ENCODE results near the gene PCNX2. TPM values are rescaled to one million over a fixed set of nuclear protein-coding genes. Genes with fewer than 3 reads are reported as not detected.

PCNX2 gene
- total and polyA plus RNA-seq, 2 of the 13 experiments (the other 11 are each of a cell fraction or from before 2014, with no cell fraction given), result 0.11 to 0.42 TPM

DNA sequence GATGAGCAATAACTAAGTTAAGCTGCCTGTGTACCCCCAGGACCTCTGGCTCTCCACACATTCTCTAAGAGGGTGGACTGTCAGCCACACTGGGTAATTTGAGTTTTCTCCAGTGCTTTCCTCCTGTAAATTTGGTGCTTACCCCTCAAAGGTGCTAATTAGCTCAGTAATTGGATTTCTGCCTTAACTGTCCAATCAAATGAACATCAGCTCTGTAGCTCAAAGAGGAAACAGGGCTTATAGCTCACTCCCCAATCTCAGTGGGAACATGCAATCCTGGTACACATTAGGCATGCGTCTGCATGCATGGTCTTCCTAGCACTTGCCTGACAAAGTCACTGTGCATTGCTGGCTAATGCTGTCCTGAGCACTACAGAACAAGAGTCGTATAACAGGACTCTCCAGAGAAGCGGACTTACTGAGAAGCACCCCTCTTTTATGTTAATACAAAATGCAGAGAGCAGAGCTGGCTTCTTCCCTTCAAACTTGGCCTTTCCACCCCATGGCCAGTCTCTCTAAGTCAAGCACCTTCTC lies 235.0 kb downstream of the PCNX2 start (continued):
- no peak for TF ChIP-seq AGO1 (IDR thresholded peaks at IDR 0.05; ENCODE audit: low read depth, low read length, poor library complexity, severe bottlenecking)
- no peak for TF ChIP-seq HNRNPL (IDR thresholded peaks at IDR 0.05; ENCODE audit: low read depth, low read length)
- TF ChIP-seq MYNN (CRISPR knock-in tag; IDR thresholded peaks at IDR 0.05; ENCODE audit: low read depth), result no peak
- no peak for TF ChIP-seq ZFP36L1 (CRISPR knock-in tag; IDR thresholded peaks at IDR 0.05)
- no peak for TF ChIP-seq ZNF775 (CRISPR knock-in tag; IDR thresholded peaks at IDR 0.05; ENCODE audit: borderline replicate concordance)
- TF ChIP-seq SMAD1 (CRISPR knock-in tag; IDR thresholded peaks at IDR 0.05; ENCODE audit: borderline replicate concordance, low read depth), result no peak

GRCh38 chr1:233057836-233058235 lies 237.7 kb downstream of the PCNX2 start:
- Histone ChIP-seq H3K4me2 (ENCODE audit: low read depth, low read length) (no peak overlapping the region), H3K36me3 (replicated peaks in 1 of 2; ENCODE audit: control insufficient read depth in 1 of 2, insufficient read depth in 2 of 2, low read length in 2 of 2) (no peaks in the 10 kb centered on the region), H3K4me3 (replicated peaks in 1 of 3; ENCODE audit: insufficient read depth in 1 of 3, low read depth in 2 of 3, low read length in 3 of 3) (no peak overlapping the region), H2AFZ (ENCODE audit: low read length) (no peak overlapping the region), H4K20me1 (ENCODE audit: insufficient read depth, low read length) (no peaks in the 10 kb centered on the region), H3K79me2 (ENCODE audit: insufficient read depth, low read length) (no peaks in the 10 kb centered on the region), H3K4me1 (ENCODE audit: insufficient read depth, low read length) (no peaks in the 10 kb centered on the region), H3K9ac (ENCODE audit: insufficient read depth, low read depth, low read length) (no peak overlapping the region), H3K27ac (ENCODE audit: extremely low read length, insufficient read depth, low read length) (no peak overlapping the region), H3K27me3 (ENCODE audit: control insufficient read depth in 1 of 2, insufficient read depth in 2 of 2, low read length in 2 of 2) (no peaks in the 10 kb centered on the region), H3K9me3 (ENCODE audit: low read length) (no peaks in the 10 kb centered on the region)
- in situ Hi-C loops (cut with HindIII; ENCODE audit: extremely low pct_ligation_motif_present, low pct_unique_long_range_greater_than_20kb), result no loop called here
- FAIRE-seq (no peak), DNase-seq (ENCODE audit: low spot score) (no peak), ATAC-seq (no peak)
- TF ChIP-seq ZNF605 (CRISPR knock-in tag; IDR thresholded peaks at IDR 0.05) (no peak), ZNF383 (CRISPR knock-in tag; IDR thresholded peaks at IDR 0.05; ENCODE audit: borderline replicate concordance) (no peak), KDM3A (CRISPR knock-in tag; IDR thresholded peaks at IDR 0.05; ENCODE audit: low read depth) (no peak), EEA1 (CRISPR knock-in tag; IDR thresholded peaks at IDR 0.05; ENCODE audit: borderline replicate concordance) (no peak)
- TF ChIP-seq, protein P1, sequence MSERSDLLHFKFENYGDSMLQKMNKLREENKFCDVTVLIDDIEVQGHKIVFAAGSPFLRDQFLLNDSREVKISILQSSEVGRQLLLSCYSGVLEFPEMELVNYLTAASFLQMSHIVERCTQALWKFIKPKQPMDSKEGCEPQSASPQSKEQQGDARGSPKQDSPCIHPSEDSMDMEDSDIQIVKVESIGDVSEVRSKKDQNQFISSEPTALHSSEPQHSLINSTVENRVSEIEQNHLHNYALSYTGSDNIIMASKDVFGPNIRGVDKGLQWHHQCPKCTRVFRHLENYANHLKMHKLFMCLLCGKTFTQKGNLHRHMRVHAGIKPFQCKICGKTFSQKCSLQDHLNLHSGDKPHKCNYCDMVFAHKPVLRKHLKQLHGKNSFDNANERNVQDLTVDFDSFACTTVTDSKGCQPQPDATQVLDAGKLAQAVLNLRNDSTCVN (CRISPR knock-in tag; IDR thresholded peaks at IDR 0.05; ENCODE audit: borderline replicate concordance), result no peak
- TF ChIP-seq, protein P2, sequence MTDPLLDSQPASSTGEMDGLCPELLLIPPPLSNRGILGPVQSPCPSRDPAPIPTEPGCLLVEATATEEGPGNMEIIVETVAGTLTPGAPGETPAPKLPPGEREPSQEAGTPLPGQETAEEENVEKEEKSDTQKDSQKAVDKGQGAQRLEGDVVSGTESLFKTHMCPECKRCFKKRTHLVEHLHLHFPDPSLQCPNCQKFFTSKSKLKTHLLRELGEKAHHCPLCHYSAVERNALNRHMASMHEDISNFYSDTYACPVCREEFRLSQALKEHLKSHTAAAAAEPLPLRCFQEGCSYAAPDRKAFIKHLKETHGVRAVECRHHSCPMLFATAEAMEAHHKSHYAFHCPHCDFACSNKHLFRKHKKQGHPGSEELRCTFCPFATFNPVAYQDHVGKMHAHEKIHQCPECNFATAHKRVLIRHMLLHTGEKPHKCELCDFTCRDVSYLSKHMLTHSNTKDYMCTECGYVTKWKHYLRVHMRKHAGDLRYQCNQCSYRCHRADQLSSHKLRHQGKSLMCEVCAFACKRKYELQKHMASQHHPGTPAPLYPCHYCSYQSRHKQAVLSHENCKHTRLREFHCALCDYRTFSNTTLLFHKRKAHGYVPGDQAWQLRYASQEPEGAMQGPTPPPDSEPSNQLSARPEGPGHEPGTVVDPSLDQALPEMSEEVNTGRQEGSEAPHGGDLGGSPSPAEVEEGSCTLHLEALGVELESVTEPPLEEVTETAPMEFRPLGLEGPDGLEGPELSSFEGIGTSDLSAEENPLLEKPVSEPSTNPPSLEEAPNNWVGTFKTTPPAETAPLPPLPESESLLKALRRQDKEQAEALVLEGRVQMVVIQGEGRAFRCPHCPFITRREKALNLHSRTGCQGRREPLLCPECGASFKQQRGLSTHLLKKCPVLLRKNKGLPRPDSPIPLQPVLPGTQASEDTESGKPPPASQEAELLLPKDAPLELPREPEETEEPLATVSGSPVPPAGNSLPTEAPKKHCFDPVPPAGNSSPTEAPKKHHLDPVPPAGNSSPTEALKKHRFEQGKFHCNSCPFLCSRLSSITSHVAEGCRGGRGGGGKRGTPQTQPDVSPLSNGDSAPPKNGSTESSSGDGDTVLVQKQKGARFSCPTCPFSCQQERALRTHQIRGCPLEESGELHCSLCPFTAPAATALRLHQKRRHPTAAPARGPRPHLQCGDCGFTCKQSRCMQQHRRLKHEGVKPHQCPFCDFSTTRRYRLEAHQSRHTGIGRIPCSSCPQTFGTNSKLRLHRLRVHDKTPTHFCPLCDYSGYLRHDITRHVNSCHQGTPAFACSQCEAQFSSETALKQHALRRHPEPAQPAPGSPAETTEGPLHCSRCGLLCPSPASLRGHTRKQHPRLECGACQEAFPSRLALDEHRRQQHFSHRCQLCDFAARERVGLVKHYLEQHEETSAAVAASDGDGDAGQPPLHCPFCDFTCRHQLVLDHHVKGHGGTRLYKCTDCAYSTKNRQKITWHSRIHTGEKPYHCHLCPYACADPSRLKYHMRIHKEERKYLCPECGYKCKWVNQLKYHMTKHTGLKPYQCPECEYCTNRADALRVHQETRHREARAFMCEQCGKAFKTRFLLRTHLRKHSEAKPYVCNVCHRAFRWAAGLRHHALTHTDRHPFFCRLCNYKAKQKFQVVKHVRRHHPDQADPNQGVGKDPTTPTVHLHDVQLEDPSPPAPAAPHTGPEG (CRISPR knock-in tag; IDR thresholded peaks at IDR 0.05), result no peak
- TF ChIP-seq, protein P3, sequence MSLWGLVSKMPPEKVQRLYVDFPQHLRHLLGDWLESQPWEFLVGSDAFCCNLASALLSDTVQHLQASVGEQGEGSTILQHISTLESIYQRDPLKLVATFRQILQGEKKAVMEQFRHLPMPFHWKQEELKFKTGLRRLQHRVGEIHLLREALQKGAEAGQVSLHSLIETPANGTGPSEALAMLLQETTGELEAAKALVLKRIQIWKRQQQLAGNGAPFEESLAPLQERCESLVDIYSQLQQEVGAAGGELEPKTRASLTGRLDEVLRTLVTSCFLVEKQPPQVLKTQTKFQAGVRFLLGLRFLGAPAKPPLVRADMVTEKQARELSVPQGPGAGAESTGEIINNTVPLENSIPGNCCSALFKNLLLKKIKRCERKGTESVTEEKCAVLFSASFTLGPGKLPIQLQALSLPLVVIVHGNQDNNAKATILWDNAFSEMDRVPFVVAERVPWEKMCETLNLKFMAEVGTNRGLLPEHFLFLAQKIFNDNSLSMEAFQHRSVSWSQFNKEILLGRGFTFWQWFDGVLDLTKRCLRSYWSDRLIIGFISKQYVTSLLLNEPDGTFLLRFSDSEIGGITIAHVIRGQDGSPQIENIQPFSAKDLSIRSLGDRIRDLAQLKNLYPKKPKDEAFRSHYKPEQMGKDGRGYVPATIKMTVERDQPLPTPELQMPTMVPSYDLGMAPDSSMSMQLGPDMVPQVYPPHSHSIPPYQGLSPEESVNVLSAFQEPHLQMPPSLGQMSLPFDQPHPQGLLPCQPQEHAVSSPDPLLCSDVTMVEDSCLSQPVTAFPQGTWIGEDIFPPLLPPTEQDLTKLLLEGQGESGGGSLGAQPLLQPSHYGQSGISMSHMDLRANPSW (CRISPR knock-in tag; IDR thresholded peaks at IDR 0.05; ENCODE audit: borderline replicate concordance), result no peak
- 0% methylated on average over 2 of the region's 3 CpGs for WGBS (ENCODE audit: low lambda C conversion rate)
- ChIA-PET POLR2A (no interaction called here), CTCF (ENCODE audit: low intra/inter-chr PET ratio, low total read pairs) (no interaction called here)
- no TSS peak for BruUV-seq (replicated peaks)
- intact Hi-C loops (cut with micrococcal nuclease; ENCODE audit: unreplicated experiment), result no loop called here
